ENCODE data around the gene FOXC1.

GRCh38 chr6:1619673-1620503 is 10.2 kb downstream of the FOXC1 start:
- no peak for TF ChIP-seq CTCF (IDR thresholded peaks at IDR 0.05 in 4 of 5, conservative IDR thresholded peaks at IDR 0.05 in 1 of 5)
- TF ChIP-seq POLR2A (IDR thresholded peaks at IDR 0.05), result no peak
